Pons (tissue), 1 donor: ENCODE results near the gene ATF6.
A peak's percentile ranks its signal among the peaks of the same experiment; 100 is the strongest.

Experiments used
- DNase-seq: peaks from one replicate; pipeline ENCODE4 v3.0.0-alpha.2; 2016; ENCODE audit warnings: low spot score

Gene ATF6

GRCh38 chr1:161887730-161888287 lies 121.7 kb downstream of the ATF6 start:
- no peak for DNase-seq

DNA sequence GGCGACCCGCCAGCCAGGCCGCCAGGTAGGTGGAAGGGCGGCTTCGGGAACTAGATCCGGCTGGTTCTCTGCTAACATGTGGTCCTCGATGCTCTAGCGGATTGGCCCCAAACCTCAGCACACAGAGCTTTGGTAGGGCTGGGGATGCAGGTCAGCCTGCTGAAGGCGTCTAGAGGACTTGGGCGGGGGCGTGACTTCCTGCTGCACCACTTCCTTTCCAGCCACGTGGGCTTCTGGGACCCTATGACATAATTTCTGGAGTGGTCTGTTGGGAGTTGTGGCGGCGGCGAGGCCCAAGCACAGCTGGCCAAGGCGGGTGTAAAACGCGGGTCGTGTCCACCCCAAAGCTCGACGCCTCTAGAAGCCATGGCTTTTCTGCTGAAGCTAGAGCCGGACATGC lies 124.5 kb downstream of the ATF6 start:
- no peak for DNase-seq

GRCh38 chr1:161899091-161899490 lies 133.0 kb downstream of the ATF6 start:
- no peak for DNase-seq

GRCh38 chr1:161900160-161900559 lies 134.0 kb downstream of the ATF6 start:
- DNase-seq = no peak

- DNase-seq = no peak
These were observed 136.1 kb downstream of the ATF6 start for GRCh38 chr1:161902182-161902581.

DNA sequence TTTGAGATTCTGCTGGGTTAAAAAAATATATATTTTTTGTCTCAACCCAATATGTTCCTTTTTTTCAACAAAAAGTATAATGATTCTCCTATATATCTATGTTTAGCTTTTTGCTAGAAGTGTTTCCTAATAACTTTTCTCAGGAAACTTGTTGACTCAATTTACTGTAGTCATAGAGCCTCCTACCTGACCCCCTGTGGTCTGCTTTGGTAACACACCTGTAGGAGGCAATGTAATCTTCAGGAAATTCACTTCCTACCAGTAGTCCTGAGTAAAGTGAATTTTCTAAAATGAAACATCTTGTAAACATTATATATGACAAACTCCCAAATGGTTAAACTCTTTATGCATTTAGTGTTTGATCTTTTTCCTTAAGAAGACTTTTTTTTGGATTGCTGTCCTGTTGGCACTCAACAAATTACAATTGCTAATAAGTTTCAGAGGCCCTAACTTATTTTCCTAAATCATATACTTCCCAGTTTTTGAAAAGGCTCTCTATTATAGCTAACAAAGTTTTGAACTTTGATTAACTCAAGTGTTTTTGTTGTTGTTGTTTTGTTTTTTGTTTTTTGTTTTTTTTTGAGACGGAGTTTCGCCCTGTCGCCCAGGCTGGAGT lies 139.3 kb downstream of the ATF6 start:
- no peak for DNase-seq

- no peak for DNase-seq
These were observed 141.1 kb downstream of the ATF6 start for GRCh38 chr1:161907265-161907664.

DNA sequence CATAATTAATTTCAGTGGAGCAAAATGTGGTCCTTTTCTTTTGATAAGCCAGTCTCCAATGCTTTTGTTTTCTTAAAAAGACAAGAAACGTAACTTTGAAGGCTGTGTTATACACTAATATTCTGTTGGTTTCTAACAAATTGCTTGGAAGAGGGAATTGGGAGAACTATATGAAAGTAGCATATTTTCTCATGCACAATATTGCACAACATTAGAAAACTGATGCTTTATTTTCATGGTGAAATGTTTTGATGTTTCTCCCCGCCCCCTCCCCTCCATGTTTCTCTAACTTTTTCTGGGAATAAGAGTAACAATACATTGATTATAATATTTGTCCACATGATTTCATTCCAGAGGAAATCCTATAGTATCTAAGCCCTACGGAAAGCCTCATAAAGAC lies 142.1 kb downstream of the ATF6 start:
- no peak for DNase-seq

DNA sequence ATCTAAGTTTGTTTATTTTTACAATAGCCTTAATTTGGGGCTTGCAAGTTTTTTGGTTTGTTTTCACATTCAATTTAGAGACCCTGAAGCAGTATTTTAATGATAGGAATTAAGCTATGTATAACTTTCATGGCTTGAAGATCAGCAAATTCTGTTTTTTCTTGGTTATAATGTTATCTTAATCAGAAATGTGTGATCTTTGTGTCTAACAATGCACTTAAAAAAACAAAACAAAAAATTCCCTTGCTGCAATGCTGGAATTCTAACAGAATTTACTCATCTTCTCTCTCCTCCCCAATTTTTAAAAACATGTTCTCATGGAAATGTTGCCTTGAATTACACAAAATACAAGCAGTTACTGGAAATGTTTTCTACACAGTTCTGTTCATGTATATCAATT lies 144.5 kb downstream of the ATF6 start:
- no peak for DNase-seq

DNA sequence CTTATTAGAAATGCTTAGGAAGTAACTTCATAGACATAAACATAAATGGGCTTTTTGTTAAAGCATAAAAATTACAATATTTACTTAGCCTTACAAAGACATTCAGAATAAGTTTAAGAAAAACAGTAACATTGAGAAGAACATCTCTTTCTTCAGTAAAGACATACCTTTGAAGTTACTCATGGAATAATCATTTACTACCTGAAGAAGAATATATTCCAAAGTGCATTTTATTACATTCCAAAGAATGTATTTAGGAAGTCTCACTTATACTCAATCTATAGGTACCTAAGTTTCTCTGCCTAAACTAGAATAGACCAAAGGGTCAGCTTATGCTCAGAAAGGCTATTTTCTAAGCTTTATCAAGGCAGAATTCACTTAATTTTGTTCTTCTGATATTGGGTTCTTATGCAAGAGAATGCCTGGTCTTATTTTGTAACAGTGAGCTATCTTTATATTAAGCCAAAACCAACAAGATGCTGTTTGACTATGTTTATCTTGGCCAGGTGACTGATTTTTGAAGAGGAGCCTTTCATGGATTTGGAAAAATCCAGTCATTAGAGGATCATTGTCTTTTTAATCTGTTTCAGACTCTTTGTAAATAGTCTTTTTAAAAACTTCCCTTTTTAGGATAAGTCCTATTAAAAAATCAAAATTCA lies 147.5 kb downstream of the ATF6 start:
- no peak for DNase-seq

DNA sequence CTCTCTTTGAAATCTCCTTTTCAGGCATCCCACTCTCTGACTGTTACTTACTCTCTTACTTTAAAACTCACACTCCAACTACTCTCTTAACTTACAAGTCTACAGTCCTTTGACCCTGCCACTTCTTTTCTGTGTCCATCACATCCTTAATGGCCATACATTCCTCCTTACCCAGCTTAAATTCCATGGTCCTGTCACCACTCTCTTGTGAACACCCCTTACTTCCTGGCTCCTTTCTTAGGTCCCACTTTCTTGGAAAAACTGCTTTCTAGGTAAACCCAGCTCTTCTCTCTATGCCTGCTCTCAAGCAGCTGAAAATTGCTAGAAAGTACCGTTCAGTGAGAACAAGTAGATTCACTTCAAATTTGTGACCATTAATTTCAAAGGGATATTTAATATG lies 148.5 kb downstream of the ATF6 start:
- DNase-seq = no peak

GRCh38 chr1:161915051-161915503 lies 149.0 kb downstream of the ATF6 start:
- DNase-seq = no peak

- DNase-seq = no peak
These were observed 149.9 kb downstream of the ATF6 start for GRCh38 chr1:161915978-161916377.

DNA sequence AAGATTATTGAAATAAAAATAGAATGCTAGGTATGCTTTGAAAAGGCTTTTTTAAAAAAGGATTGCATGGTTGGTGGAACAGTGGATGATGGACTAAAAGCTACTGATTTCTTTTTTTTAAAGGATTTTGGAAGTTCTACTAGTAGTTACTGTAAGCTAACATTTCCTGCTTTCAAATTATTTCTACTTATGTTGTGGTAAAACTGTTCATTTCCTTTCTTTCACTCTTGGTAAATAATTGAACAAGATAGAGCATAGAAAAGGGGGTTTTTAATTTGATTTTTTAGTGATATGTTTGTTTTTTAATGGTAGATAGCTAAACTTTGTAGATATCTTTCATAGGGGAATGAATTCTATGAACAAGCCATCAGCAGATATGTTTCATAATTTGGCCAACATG lies 153.1 kb downstream of the ATF6 start:
- DNase-seq = no peak

GRCh38 chr1:161921491-161921890 lies 155.4 kb downstream of the ATF6 start:
- DNase-seq = no peak

GRCh38 chr1:161921990-161922389 lies 155.9 kb downstream of the ATF6 start:
- DNase-seq = no peak

- no peak for DNase-seq
These were observed 161.9 kb downstream of the ATF6 start for GRCh38 chr1:161928056-161928455.

DNA sequence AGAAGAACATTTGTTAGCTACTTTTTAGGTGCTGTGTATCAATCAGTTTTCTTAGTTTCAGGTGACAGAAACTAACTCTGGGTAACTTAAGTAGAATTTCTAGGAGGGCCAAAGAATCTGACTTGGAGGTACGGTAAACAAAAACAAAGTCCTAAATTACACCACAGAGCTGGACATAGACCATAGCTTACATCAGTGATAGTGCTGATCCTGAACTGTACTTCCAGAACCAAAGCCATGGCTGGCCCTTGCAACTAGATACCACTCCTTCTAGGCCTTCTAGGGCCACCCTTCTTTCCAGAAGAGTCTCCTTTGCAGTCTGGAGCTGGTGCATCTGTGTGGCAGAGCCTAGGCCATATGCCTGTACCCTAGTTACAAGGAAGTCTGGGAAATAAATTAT lies 163.0 kb downstream of the ATF6 start:
- no peak for DNase-seq

GRCh38 chr1:161930064-161930463 lies 163.9 kb downstream of the ATF6 start:
- DNase-seq = no peak

DNA sequence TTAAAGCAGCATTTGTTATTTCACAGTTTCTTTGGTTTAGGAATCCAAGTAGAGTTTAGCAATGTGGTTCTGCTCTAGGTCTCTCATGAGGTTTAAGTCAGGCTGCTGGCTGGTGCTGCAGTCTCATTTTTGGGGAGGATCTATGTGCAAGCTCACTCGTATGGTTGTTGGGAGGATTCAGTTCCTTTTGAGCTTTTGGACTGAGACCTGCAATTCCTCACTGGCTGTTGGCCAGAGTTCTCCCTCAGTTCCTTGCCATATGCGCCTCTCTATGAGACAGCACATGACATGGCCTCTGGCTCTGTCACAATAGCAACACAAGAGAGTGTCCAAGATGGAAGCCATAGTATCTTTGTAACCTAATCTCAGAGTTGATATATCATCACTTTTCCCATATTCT lies 166.5 kb downstream of the ATF6 start:
- peak; percentile 51 for DNase-seq

DNA sequence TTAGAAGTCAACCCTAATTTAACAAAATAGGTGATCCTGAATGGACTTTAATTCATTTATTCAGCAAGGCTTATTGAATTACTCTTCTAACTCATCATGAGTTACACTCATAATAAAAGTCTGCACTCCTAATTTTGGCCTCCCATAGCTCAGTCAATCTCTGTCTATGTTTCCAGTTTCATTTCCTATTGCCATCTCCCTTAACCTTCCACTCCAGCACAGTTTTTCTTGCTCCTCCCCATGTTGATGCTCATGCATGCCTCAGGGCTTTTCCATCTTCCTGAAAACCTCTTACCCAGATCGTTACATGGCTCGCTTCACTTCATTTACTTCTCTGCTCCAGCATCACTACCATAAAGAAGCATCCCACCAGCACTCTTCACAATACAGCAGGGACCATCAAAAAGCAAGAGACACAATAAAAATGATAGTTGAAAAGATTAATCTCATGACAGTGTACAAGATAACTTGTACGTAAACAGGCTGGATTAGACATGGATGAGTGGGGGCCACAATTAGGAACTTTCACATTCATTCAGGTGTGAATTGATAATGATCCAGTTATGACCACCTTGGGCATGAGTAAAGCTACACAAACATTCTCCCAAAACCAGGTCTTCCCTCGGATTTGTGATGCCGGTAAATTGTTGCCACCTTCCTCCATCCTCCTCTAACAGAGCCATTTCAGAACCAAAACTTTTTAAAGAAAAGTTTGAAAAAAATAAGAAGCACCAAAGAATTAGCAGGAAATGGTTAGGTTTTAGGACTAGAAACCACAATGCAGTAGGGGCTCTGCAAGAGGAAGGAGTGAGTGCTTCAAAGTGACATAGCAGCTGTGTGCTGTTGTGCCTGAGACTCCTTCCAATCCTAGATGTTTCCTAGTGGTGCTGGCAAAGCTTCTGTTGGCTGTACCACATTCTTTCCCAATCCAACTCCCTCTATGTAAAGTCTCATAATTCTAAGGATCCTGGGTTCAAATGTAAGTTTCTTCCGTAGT lies 167.8 kb downstream of the ATF6 start:
- DNase-seq = no peak

- no peak for DNase-seq
These were observed 169.1 kb downstream of the ATF6 start for GRCh38 chr1:161935264-161935663.

DNA sequence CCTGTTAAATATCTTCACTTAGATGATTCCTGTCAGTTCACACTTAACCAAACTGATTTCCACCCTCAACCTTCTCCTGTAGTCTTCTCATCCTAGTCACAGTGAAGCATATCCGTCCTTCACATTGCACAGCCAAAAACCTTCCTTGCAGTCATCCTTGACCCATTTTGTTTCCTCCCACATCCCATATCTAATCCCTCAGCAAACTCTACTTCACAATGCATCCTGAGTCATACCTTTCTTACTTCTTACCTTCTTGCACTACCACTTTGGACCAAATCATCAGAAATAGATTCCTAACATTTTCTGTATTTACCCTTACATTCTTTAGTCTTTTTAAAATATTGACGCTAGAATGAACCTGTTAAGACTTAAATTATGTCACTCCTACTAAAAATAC lies 170.7 kb downstream of the ATF6 start:
- no peak for DNase-seq
